Inflammatory macrophage treated with lipopolysaccharide for 1 hour (primary cell): ENCODE measurements around the gene GNAL.
A peak's percentile ranks its signal among the peaks of the same experiment; 100 is the strongest.
"Not testable (repeated sequence)": the region's sequence is repeated elsewhere in the genome, so short reads cannot be mapped to it uniquely, and the experiment has no call there.

Source experiments
- DNase-seq, 2 donors: peaks; one replicate each; pipeline ENCODE4 v3.0.0-alpha.2; 2020 to 2022

GNAL gene

DNA sequence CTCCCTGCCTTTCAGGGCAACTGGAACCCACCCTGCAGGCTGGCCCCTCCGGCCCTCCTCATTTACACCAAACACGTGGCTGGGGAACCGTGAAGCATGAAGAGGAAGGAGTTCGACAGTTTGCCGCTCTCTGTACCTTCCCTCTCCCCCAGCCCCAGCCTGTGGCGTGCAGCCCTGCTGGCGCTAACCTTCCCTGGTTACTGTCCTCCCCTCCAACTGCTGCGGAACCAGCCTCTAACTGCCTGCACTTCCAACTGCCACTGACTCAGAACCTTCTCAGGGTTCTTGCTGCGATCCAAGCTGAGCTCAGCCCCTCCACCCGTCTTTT lies 19.2 kb upstream of the GNAL start:
- DNase-seq: no peak

DNA sequence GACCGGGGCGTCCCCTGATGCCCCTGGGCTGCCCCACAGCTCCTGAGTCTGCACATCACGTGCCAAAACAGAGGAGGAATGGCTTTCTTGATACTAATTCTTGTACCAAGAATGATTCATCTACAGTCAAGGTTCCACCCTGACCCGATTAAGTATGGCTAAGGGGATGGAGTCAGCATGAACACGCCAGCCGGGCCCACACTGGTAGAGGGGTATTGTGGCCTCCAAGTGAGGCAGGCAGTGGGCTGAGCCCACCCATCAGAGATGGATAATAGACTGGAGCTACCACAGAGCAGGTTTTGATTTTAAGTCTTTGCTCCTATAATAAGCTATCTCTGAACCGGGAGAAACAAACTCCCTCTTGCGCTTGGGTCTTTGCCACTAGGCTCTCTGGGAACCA lies 17.9 kb upstream of the GNAL start:
- DNase-seq: no peak

DNA sequence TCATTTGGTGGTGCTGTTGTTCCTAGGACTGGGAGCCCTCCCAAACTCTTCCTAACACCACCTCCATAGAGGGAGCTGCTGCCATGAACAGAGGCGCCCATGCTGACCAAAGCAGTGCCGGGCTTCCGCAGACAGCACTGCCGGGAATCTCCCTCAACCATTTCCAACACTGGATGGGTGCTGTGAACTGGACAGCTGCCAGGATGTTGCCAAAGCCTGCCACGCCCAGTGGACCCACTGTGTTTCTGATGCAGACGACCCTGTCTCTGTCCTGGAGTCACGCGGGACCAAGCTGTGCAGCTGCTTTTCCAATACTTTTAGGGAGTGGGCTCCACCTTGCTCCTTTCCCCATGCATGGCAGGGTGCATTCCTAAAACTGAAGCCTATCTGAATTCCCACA lies 16.9 kb upstream of the GNAL start:
- DNase-seq: no peak

DNA sequence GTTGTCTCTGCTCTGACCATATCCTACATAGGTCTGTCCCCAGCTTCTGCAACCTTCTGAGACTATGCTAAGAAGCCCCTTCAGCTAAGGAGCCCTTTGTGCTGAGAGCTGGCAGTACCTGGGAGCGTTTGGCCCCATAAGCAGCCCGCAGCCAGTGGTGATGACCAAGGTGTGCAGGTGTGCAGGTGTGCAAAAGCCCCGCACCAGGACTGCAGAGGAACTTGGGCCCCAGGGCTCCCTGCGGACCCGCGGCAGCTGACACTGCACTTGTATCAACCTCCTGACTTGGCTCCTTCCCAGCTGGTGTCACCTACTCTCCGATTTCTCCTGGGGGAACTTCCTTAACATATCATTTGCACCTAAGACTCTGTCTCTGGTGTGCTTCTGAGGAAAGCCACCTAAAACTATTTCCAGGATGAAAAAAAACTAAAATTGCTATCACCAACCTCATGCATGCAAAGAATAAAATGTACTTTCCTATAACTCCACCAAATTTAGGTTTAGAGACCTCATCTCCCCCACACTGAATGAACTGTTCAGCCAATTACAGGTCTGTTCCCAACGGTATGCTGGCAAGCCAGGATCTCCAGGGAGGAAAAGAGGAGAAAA lies 16.1 kb upstream of the GNAL start:
- DNase-seq: no peak

DNA sequence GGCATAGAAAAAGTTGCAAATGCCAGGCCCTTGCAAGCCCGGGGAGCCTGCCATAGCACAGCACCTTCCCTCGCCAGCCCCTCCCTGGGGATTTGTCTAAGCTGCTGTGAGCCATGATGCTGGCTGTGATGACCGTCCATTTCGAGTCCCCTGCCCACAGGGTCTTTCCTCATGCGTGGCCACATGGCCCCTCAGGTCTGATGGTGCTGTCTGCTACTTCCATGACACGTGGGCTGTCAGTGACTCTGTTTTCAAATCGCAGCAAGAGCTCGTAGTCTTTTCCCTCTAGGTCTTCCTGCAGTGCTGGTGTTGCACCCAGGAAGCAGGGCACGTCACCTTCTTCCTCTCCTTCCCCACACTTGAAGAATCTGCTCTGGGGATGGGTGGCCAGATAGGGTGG lies 15.5 kb upstream of the GNAL start:
- no peak for DNase-seq

DNA sequence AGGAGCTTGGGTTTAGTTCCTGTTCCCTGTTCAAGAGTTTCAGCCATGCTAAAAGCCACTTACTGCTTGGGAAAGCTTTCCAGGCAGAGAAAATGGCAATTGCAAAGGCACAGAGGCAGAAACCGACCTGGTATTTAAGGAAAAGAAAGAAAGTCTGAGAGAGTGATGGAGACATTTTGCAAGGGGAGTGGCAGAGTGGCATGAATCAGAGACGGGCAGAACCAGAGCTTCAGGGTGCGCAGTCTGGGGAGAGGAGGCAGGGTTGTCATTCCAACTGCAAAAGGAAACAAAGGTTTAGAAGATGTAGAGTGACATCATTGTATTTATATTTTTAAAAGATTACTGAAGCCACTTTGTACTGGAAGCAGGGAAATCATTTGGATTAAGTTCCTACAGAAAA lies 14.9 kb upstream of the GNAL start:
- DNase-seq: no peak

DNA sequence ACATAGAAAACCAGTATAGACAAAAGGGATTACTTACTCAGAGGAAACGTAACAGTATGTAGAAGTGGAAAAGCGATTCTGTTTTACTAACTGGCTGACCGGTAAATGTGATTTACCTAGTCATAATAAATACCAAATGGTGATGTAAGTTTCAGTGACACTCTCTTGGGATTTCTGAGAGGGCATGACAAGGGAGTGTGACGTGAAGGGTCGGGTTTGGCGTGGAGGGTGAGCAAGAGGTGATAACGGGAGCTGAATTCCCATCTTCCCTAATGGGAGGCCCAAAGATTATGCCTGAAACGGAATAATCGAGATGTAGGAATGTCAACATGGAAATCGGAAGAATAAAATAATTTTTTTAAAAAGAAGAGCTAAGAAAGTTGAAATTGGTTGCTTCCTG lies 12.7 kb upstream of the GNAL start:
- DNase-seq: no peak

DNA sequence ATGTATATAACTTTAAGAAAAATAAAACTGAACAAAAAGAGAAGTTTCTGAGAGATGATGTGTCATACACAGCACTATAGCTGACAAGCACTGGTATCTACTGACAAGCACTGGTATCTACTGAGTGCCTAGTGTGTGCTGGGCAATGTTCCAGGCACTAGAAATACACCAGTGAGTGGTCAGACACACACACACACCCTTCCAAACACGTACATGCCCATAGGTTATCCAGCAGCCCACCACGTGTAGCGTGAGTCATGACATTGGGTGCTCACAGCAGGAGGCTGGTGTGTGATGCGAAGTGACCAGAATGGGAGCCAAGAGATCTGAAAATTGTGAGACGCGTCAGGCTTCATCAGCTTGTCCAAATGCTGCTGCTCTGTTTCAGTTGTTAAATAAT lies 12.2 kb upstream of the GNAL start:
- no peak for DNase-seq

DNA sequence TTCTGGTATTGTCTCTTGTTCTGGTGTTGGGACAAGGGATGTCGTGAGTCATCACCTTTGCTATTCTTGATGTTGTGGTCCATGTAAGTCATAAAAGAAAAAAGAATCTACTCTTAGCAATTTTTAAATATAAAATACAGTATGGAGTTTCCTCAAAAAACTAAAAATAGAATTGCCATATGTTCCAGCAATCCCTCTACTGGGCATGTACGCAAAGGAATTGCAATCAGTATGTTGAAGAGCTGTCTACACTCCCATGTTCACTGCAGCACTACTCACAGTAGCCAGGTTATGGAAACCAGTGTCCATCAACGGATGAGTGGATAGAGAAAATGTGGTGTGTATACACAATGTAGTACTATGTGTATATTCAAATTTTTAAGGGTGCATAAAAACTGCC lies 10.9 kb upstream of the GNAL start:
- DNase-seq: no peak

DNA sequence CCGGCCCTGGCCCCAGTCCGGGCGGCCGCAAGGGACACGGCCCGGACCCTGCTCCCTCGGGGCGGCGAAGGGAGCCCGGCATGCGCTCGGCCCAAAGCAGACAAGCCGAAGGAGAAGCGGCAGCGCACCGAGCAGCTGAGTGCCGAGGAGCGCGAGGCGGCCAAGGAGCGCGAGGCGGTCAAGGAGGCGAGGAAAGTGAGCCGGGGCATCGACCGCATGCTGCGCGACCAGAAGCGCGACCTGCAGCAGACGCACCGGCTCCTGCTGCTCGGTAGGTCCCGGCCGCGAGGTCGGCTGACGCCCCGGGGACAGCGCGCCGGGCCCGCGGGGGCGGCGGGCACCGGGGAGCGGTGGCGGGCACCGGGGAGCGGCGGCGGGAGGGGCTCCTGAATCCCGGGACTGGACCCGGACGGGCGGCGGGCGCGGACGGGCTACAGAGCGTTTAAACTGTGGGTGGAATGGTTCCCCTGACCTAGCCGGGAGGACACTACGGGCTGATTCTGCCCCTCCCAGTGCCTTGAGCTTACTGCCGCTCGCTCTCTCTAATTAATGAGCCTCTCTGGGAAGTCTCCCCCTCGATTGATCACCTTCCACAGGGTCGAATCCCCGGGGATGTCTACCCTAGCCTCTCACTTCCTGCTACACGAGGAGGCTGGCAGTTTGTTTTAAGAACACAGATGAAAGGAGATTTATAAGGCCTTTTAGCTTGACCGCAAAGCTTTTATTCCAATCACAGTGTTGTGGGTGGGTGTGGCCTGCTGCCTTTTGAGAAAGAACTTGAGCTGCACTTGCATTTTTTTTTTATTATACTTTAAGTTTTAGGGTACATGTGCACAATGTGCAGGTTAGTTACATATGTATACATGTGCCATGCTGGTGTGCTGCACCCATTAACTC lies 853 bp downstream of the GNAL start:
- peak in 1 of 2 donors; percentile 2 for DNase-seq

DNA sequence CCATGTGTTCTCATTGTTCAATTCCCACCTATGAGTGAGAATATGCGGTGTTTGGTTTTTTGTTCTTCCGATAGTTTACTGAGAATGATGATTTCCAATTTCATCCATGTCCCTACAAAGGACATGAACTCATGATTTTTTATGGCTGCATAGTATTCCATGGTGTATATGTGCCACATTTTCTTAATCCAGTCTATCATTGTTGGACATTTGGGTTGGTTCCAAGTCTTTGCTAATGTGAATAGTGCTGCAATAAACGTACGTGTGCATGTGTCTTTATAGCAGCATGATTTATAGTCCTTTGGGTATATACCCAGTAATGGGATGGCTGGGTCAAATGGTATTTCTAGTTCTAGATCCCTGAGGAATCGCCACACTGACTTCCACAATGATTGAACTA lies 1.6 kb downstream of the GNAL start:
- DNase-seq: not testable (repeated sequence)

DNA sequence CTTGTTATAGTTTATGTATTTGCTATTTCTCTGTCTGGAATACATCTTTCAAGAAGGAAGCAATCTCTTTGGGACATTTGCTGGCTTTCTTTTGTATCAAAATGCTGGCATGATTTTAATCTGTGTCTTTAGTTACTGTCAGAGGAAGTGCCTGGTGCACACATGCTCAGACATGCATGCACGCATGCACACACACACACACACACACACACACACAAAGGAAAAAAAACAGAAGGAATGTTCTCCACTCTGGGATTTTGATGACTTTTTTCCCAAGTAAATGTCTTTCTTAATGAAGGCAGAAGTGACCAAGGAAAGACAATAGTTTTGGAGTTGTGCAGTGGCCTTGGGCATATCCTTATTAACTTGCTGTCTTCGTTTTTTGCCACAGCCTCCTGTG lies 6.7 kb downstream of the GNAL start:
- DNase-seq: no peak

DNA sequence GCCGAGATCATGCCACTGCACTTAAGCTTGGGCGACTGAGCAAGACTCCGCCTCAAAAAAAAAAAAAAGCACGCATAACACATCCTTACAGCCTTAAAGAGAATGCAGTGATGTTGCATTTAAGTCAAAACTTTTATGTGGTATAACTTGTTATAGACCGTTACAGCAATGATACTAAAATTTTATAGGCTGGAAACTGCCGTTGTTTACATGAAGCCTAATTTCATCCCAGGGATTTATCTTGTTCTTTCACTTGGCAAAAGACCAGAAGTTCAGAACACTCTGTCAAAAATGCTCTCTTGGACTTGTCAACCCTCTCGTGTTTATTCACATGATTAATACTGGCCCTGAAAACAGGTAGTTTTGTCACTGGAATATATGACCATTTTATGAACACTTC lies 7.4 kb downstream of the GNAL start:
- DNase-seq: no peak

DNA sequence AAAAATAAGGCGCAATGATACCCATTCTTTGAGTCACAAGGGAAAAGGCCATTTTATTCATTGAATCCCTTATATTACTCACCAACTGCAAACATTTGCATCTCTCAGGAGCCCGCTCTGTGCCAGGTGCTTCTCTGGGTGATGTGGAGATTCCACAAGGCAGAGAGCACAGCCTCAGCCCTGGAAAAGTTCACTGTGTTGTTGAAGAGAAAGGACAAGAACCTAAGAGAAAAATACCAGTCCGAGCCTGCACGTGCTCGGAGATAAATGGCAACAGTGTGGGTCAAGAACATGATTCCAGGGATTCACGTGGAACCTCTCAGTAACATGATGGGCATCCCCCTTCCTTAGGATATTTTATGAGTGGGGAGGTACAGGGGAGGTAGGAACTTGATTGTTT lies 11.8 kb downstream of the GNAL start:
- no peak for DNase-seq

DNA sequence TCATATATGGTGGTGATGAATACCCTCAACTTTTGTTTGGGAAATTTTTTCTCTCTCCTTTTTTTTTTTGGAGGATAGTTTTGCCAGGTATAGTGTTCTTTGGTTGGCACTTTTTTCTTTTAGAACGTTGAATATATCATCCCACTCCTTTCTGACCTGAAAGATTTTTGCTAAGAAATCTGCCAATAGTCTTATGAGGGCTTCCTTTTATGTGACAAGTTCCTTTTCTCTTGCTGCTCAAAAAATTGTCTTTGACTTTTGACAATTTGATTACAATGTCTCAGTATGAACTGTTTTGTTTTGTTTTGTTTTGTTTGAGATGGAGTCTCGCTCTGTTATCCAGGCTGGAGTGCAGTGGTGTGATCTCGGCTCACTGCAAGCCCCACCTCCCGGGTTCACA lies 21.5 kb downstream of the GNAL start:
- DNase-seq: no peak

DNA sequence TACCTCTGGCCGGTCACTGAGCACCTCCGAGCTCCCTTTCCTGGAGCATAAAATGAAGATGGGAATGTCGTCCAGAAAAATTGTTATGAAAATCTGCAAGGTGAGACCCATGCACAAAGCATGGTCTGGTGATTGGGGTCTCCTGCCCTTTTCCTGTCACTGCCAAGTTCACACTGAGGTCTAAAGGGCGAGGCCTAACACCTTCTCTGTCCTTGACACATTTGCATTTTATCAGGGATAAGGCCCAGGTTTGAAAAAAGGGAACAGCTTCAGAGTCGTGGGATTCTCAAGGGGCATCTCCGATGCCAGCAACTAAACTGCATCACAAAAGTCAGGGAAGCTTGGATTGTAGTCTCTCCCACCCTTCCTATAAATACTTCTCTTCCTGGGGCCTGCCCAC lies 24.7 kb downstream of the GNAL start:
- DNase-seq: no peak

DNA sequence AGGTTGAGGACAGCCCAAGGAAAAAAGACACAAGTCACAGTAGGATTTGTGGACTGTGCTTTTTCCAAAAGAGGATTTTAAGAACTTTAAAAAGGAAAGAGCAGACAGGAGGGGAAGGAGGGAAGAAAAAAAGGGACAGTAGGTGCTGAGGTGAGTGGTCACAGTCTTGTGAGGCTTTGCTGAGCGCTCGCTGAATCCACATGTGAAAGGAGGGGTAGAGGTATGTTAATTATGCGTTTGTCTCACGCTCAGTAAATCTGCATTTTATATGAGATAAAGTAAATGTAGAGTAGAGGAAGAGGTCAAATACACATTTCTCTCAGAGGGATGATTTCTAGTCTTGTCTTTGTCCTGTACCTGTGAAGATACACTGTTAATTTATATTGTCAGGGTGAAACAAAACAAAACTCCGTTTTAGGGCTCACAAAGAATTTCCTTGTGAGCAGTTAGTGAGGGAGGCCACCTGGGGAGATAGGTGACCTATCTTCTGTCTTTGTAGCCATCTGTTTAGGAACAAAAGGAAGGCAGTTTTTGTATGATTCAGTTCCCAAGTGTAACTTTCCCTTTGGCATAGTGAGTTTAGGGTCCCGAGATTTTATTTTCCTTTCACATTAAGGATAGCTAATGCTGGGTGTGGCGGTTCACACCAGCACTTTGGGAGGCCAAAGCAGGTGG lies 25.3 kb downstream of the GNAL start:
- DNase-seq: no peak

DNA sequence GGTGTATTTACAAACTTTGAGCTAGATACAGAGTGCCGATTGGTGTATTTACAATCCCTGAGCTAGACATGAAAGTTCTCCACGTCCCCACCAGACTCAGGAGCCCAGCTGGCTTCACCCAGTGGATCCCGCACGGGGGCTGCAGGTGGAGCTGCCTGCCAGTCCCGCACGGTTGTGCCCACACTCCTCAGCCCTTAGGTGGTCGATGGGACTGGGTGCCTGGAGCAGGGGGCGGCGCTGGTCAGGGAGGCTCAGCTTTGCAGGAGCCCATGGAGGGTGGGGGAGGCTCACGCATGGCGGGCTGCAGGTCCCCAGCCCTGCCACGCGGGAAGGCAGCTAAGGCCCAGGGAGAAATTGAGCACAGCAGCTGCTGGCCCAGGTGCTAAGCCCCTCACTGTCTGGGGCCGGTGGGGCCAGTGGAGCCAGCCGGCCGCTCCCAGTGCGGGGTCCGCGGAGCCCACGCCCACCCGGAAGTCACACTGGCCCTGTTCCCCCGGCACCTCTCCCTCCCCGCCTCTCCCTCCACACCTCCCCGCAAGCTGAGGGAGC lies 27.8 kb downstream of the GNAL start:
- not testable (repeated sequence) for DNase-seq

DNA sequence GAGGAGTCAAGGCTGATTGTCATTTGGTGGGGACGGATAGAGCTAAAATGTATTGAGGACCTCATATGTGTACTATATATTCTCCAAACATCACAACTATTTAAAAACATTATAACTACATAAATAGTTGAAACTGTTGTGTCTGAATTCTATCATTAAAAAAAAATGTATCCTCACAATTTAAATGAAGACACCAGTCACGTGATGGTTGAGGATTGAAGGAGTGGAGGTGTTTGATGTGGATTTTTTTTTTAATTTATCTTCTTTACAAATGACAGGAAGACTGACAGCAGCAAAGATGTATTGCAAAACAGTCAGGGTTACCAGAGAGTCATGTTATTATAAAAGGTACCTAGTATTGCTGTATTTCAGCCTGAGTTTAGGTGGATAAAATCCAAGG lies 30.0 kb downstream of the GNAL start:
- DNase-seq: no peak

DNA sequence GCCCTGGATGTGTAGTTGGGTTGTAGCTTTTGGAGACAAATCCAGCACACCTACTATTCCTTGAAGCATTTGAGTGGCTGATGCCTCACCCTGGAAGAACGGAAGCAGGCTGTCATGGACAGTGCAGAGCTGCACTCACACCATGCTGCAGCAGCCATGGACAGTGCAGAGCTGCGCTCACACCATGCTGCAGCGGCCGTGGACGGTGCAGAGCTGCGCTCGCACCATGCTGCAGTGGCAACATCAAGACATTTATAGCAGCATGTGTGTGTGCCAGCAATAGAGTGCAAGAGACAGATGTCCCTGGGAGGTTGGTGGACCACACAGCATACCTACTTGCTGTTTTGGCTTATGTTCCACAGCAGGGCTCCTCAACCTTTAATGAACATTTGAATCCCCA lies 30.6 kb downstream of the GNAL start:
- DNase-seq: no peak

DNA sequence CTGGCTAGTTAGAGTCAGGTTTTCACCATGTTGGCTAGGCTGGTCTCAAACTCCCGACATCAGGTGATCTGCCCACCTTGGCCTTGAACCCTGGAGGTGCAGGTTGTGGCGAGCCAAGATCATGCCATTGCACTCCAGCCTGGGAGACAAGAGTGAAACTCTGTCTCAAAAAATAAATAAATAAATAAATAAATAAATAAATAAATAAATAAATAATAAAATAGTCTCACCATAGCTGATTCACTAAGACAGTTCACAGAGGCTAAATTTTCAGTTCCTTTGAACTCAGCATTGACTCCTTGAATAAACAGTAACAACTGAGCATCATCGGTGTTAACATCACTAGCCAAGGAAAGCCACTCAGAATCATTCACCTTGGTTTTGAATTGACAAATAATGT lies 32.7 kb downstream of the GNAL start:
- no peak for DNase-seq

DNA sequence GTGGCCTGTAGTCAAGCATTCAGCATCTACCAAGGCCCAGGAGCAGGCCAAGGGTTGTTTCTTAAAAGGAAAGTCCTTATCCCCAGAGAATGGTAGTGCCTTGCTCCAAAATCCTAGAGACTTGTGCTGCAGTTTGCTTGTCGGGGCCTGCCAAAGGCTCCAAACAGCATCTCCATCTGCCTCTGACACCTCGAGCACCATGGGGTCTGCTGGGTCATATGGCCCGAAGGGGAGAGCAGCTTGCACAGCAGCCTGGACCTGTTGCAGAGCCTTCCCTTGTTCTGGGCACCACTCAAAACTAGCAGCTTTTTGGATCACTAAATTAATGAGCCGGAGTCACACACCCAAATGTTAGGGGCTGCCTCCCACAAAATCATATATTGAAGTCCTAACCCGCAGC lies 35.7 kb downstream of the GNAL start:
- DNase-seq: no peak

DNA sequence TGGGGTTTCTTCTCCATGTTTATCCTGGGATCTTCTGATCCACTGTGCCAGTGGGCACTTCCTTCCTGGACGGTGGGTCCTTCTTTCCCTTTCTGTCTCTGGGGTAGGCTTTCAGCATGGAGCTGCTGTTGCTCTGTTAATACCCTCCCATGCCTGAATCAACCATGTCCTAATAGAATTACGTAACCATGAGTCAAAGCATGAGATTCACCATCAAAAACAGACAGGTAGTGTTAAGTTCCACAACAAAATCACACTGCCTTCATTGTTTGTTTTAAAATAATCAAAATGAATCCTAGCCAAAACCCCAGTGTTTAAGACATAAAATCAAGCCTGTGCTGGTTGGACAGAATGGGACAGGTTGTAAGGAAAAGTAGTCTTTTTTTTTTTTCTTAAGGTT lies 37.5 kb downstream of the GNAL start:
- no peak for DNase-seq

DNA sequence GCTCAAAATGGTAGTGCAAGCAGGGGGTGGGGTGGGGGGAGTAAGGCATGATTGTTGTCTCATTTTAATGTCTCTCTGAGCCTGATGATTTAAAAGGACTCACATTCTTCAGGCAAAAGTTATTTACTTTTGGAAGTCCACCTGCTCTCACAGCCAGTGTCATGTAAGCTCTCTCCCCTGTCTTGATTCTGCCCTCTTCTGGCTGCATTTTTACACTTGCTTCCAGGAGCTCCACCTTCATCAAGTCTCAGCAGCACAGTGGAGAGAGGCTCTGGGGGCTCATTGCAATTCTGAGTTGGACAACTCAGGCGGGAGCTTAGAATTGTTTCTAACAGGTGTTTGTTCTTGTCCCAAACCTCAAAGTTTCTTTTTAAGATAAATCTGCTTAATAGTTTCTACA lies 39.2 kb downstream of the GNAL start:
- DNase-seq: no peak
